Subcutaneous adipose tissue (tissue), 4 donors: ENCODE data around the gene ZNF277. TPM values are rescaled to one million over a fixed set of nuclear protein-coding genes. Genes with fewer than 3 reads are reported as not detected.

Source experiments
- total RNA-seq, 4 donors: library from RNA; depleted of rRNA; stranded (reverse); fragments of >200 nt; gene quantifications; one replicate each; pipeline ENCODE4 v1.1.0, GENCODE V29; 2016
- TF ChIP-seq, protein P1 (sequence below): fragments of 450-650 bp; IDR thresholded peaks from one replicate; pipeline ENCODE4 v1.5.1; 2016; ENCODE audit warnings: low read depth, mild to moderate bottlenecking, control low read depth, antibody characterized with exemption, moderate library complexity

Gene ZNF277
- total RNA-seq, 4 donors from 2014 or later = 36.9 to 46.1 (median 38.4) TPM

DNA sequence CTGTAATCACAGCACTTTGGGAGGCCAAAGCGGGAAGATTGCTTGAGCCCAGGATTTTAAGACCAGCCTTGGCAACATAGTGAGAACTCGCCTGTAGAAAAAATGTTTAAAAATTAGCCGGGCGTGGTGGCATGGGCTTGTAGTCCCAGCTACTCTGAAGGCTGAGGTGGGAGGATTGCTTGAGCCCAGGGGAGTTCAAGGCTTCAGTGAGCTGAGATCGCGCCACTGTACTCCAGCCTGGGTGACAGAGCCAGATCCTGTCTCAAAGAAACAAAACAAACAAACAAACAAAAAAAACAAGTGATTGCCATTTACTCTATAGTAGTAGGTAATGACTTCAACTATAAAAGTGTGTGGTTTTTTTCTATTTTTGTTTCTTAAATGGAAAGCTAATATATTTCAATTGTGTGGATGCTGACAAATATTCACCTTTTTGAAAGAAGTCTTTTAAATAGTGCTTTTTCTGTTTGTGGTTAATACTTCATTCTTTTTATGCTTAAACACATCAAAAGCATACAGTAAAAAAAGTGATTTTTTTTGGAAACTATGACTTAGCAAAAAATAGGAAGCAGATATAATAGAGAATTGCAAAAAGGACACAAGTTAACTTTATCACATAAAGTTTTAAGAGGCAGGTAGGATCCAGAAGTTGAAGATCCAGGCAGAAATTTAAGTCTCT is 48.4 kb downstream of the ZNF277 start:
- TF ChIP-seq, protein P1, sequence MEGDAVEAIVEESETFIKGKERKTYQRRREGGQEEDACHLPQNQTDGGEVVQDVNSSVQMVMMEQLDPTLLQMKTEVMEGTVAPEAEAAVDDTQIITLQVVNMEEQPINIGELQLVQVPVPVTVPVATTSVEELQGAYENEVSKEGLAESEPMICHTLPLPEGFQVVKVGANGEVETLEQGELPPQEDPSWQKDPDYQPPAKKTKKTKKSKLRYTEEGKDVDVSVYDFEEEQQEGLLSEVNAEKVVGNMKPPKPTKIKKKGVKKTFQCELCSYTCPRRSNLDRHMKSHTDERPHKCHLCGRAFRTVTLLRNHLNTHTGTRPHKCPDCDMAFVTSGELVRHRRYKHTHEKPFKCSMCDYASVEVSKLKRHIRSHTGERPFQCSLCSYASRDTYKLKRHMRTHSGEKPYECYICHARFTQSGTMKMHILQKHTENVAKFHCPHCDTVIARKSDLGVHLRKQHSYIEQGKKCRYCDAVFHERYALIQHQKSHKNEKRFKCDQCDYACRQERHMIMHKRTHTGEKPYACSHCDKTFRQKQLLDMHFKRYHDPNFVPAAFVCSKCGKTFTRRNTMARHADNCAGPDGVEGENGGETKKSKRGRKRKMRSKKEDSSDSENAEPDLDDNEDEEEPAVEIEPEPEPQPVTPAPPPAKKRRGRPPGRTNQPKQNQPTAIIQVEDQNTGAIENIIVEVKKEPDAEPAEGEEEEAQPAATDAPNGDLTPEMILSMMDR = no peak

DNA sequence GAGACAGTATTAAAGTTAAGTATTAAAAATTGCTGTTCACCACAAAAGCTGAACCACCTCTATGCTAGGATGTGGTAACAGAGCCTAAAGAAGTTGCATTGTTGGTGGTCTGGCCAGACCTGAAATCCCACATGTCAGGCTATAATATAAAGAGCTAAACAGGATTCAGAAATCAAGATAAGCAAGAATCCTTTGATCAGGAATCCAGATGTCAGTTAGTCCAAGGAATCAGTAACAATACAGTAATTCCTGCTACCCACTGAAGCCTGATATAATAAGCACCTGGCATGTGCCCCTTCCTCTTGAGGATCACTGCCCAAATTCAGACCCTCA is 48.9 kb downstream of the ZNF277 start:
- TF ChIP-seq, protein P1 = no peak

DNA sequence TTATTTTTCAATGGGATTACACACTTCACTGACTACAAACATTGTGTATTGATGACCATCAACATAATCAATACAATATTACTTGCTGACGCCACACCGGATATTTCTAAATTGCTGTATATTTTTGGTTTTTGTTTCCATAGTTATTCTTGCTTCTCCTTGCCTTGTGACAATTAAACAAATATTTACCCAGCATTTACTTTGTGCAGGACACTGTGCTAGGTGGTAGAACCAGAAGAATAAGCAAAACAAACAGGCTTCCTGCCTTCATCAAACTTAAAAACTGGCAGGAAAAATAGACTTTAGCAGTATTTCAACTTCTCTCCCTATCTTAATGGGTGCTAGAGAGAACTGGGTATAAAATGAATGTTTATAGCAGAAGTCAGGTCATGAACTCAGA is 50.6 kb downstream of the ZNF277 start:
- TF ChIP-seq, protein P1 = no peak

DNA sequence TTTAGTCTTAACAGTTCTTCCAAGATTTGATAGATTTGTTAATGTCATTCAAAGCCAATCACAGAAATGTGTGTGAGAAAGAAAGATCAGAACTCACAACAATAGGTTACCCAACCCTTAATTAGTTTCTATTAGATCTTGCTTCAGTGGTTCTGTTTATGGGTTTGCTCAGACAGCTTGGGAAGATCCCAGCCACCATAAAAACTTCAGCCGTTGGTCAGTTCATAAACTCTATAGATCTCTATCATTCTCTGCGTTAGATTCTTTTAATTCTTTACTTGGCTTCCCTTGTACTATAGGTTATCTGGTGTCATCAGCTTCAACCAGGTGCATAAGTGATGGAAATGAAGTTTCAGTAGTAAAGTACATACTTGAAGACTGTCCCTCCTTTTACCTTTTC is 54.4 kb downstream of the ZNF277 start:
- TF ChIP-seq, protein P1 = no peak

DNA sequence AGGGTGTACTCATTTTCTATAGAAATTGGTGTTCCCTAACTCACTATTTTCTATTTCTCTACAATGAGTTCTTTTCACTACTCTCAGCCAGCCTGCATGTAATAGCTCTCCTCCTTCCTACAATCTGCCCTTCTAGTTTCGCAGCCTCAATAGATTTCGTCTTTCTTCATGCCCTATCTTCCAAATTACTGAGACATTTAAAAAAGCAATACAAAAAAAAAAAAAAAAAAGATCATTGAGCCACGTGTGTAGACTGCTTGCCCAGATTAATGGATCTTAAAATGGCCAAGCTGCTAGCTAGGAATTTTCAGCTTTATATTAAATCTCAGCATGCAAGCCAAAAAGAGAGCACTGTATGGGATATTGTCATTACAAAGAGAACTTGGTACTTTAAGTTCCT is 55.5 kb downstream of the ZNF277 start:
- TF ChIP-seq, protein P1 = no peak

DNA sequence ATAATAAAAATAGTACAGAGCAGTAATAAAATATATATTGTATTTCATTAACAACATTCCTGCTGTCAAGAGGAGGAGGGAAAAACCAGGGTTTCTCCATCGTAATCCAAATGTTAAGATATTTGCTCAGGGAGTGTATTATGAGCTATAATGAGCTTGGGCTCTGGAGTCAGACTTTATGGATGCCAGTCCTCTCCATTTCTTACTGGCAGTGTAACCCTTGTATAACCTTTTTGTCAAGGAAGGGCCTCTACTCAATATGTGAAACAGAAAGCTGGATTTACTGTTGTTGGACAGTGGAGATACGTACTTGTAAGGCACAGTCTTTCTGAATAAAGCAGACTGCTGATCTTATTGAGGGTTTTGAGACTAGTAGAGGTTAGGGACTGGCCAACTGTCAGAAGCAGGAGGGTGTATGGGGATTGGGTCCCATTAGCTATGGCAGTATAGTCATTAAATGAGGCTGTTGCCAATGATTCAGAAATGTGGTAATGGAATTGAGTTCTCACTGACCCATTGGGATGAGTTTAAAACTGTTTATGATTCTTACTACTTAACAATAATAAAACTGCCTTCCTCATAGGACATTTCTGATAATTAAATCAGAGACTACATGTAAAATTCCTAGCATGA is 56.5 kb downstream of the ZNF277 start:
- TF ChIP-seq, protein P1 = no peak

DNA sequence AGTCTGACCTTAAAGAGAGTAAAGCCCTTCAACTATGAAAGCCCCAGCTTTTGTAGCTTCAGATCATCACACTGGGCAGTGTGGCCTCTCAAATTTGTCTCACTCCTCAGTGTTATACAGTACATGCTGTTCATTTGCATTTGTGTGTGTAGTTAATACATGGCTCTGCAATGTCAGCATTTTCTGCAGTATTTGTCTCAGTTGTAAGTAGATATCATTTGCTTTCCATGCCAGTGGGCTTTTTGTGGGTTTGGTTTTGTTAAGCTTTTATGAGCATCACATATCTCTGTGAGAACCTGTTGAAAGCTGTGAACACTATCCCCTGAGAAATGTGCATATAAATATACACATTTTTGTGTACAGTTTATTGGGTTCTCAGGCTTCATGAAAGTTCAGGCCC is 57.0 kb downstream of the ZNF277 start:
- TF ChIP-seq, protein P1 = no peak
